WERI-Rb-1 (cell line): ENCODE data around the gene C5orf47.

Source experiments
- DNase-seq: peaks from one replicate; pipeline ENCODE4 v3.0.0-alpha.2; 2020
- H3K27ac ChIP-seq: fragments of 250-450 bp; sonication (Bioruptor Pico); 2 replicates; pipeline ENCODE4 v1.5.1; 2020; ENCODE audit warnings: mild to moderate bottlenecking, moderate library complexity
- H3K27me3 ChIP-seq: fragments of 250-450 bp; sonication (Bioruptor Pico); 2 replicates; pipeline ENCODE4 v1.5.1; 2021; ENCODE audit warnings: mild to moderate bottlenecking, low read depth, moderate library complexity; ENCODE audit not compliant: insufficient read depth, severe bottlenecking
- H3K36me3 ChIP-seq: fragments of 250-450 bp; sonication (Bioruptor Pico); 2 replicates; pipeline ENCODE4 v1.5.1; 2020; ENCODE audit warnings: mild to moderate bottlenecking, moderate library complexity
- H3K4me3 ChIP-seq: 2 replicates; pipeline ENCODE4 v1.5.1; 2011; ENCODE audit warnings: low read depth, mild to moderate bottlenecking, control low read depth, low read length
- H3K9me3 ChIP-seq: fragments of 250-450 bp; sonication (Bioruptor Pico); 2 replicates; pipeline ENCODE4 v1.5.1; 2021; ENCODE audit warnings: mild to moderate bottlenecking, moderate library complexity; ENCODE audit not compliant: severe bottlenecking
- TF ChIP-seq, protein P1 (sequence below): IDR thresholded peaks from 2 replicates; pipeline ENCODE4 v1.5.1; 2011; ENCODE audit warnings: low read depth, mild to moderate bottlenecking, control low read depth, inconsistent platforms, low read length

The C5orf47 gene

DNA sequence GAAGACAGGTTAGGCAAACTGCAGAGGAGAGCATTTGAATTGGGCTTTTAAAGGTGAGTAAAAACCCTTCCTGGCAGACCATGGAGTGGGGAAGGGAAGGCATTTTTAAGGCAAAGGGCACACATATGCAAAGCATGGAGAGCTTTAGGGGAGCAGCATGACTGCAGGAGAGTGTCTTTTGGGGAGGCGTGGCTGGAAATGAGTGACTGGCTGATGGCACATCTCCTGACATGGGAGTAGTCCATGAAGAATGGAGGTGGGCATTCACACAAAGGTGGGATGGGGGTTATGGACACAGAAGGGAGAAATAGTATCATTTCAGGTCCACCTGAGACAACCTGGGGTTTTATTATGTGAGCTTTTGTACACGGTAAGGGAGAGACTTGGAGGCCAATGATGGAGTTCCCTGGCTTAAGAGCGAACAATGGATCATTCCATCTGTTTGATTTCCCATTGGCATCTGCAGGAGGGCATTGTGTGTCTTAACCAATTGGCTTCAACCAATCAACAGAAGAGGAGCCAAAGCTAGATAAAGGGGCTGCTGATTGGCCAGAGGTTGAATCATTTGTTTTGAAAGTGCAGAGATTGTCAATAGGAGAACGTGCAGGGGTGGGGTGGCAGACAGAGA lies 58.6 kb downstream of the C5orf47 start:
- Histone ChIP-seq H3K4me3 (no peak overlapping the region), H3K9me3 (no peaks in the 10 kb centered on the region), H3K27me3 (peaks cover 27% of the 10 kb centered on the region), H3K27ac (no peak overlapping the region), H3K36me3 (no peaks in the 10 kb centered on the region)
- no peak for DNase-seq
- TF ChIP-seq, protein P1, sequence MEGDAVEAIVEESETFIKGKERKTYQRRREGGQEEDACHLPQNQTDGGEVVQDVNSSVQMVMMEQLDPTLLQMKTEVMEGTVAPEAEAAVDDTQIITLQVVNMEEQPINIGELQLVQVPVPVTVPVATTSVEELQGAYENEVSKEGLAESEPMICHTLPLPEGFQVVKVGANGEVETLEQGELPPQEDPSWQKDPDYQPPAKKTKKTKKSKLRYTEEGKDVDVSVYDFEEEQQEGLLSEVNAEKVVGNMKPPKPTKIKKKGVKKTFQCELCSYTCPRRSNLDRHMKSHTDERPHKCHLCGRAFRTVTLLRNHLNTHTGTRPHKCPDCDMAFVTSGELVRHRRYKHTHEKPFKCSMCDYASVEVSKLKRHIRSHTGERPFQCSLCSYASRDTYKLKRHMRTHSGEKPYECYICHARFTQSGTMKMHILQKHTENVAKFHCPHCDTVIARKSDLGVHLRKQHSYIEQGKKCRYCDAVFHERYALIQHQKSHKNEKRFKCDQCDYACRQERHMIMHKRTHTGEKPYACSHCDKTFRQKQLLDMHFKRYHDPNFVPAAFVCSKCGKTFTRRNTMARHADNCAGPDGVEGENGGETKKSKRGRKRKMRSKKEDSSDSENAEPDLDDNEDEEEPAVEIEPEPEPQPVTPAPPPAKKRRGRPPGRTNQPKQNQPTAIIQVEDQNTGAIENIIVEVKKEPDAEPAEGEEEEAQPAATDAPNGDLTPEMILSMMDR = no peak

DNA sequence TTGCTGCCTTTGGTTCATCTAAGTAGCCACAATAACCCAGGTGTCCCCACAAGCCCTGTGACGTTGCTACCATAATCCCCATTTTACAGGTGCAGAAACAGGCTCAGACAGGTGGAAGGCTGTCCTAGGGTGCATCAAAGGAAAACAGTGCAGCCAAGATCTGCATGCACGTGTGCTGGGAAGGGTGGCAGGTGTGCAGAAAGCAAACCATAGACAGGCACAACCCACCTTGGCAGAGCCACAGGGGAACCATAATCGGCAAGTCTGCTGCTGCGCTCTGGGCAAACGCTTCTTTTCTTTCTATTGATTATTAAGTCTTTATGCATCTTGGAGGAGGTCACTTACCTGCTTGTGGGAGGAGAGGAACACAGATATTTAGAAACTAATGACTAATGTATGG lies 63.7 kb downstream of the C5orf47 start:
- no peak for DNase-seq
- peaks cover under 1% of the 10 kb centered on the region for H3K27me3 ChIP-seq
- H3K4me3 ChIP-seq = no peak overlapping the region
- H3K36me3 ChIP-seq = no peaks in the 10 kb centered on the region
- H3K27ac ChIP-seq = no peak overlapping the region
- TF ChIP-seq, protein P1 = no peak
- no peaks in the 10 kb centered on the region for H3K9me3 ChIP-seq

DNA sequence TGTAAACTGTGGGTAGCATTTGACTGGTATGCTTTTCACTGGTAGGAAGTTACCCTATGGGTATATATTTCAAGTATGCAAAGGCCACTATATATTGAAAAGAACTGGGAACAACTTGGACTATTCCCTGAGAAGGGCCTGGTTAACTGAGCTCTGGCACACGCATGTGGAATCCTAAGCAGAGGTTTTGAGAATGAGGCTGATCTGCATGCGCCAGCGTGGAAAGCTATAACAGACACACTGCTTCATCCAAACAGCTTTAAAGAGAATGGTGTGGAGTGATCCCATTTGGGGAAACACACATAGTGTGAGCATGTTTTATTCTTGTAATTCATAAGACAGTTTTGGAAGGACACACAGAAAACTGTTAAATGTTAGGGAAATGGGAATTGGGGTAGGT lies 64.9 kb downstream of the C5orf47 start:
- no peak overlapping the region for H3K4me3 ChIP-seq
- no peak for DNase-seq
- no peaks in the 10 kb centered on the region for H3K9me3 ChIP-seq
- H3K27me3 ChIP-seq = no peaks in the 10 kb centered on the region
- H3K36me3 ChIP-seq = no peaks in the 10 kb centered on the region
- H3K27ac ChIP-seq = no peak overlapping the region
- TF ChIP-seq, protein P1 = no peak
